BE2C (cell line): ENCODE data around the gene UBAP2.

Source experiments
- DNase-seq: peaks from one replicate; pipeline ENCODE4 v3.0.0-alpha.2; 2020
- H3K27me3 ChIP-seq: fragments of 250-450 bp; sonication (Bioruptor Pico); 2 replicates; pipeline ENCODE4 v1.5.1; 2020; ENCODE audit warnings: mild to moderate bottlenecking
- H3K36me3 ChIP-seq: fragments of 250-450 bp; sonication (Bioruptor Pico); 2 replicates; pipeline ENCODE4 v1.5.1; 2020; ENCODE audit warnings: mild to moderate bottlenecking
- H3K4me1 ChIP-seq: fragments of 250-450 bp; sonication (Bioruptor Pico); 2 replicates; pipeline ENCODE4 v1.5.1; 2020
- H3K4me3 ChIP-seq: 2 replicates; pipeline ENCODE4 v1.5.1; 2011; ENCODE audit warnings: low read depth, low read length
- H3K9me3 ChIP-seq: fragments of 250-450 bp; sonication (Bioruptor Pico); 2 replicates; pipeline ENCODE4 v1.5.1; 2020
- CTCF ChIP-seq: IDR thresholded peaks from 2 replicates; pipeline ENCODE4 v1.5.1; 2012; ENCODE audit warnings: mild to moderate bottlenecking, low read depth, low read length

UBAP2 gene

GRCh38 chr9:33881635-33882034, 167.1 kb downstream of the UBAP2 start:
- Histone ChIP-seq H3K36me3 (no peaks in the 10 kb centered on the region; the same call in 1 of the 2 replicates), H3K9me3 (no peaks in the 10 kb centered on the region), H3K4me3 (no peak overlapping the region), H3K27me3 (no peaks in the 10 kb centered on the region), H3K4me1 (peaks cover 15% of the 10 kb centered on the region)
- TF ChIP-seq CTCF: no peak
- DNase-seq: no peak

GRCh38 chr9:33880211-33881089, 168.2 kb downstream of the UBAP2 start:
- Histone ChIP-seq H3K9me3 (no peaks in the 10 kb centered on the region), H3K4me1 (peaks cover 15% of the 10 kb centered on the region), H3K27me3 (no peaks in the 10 kb centered on the region), H3K4me3 (no peak overlapping the region), H3K36me3 (no peaks in the 10 kb centered on the region; the same call in 1 of the 2 replicates)
- no peak for TF ChIP-seq CTCF
- DNase-seq: no peak

DNA sequence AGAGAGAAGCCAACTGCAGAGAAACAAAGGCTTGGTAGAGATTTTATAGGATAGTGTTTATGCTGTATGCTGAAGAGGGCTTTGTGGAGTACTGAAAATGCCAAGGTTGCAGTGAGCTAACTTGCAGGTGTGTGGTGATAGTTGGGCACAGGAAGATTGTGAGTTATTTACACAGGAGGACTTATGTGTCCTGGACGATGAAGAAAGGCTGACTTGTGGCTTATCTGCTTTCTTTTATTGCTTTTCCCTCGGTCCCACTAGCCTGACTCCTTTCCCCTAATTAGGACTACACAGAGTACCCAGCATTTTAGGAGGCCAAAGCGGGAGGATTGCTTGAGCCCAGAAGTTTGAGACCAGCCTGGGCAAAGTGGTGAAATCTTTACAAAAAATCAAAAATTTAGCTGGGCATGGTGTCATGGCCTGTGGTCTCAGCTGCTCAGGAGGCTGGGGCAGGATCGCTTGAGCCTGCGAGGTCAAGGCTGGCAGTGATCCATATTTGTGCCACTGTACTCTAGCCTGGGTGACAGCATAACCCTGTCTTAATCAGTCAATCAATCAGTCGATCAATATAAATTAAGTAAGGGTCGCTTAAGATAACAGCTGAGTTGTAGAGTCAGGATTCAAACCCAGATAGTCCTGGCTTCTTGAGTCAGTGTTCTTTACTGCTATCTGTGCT, 169.9 kb downstream of the UBAP2 start:
- Histone ChIP-seq H3K4me3 (no peak overlapping the region), H3K27me3 (no peaks in the 10 kb centered on the region), H3K36me3 (no peaks in the 10 kb centered on the region; the same call in 1 of the 2 replicates), H3K4me1 (peaks cover 9% of the 10 kb centered on the region), H3K9me3 (no peaks in the 10 kb centered on the region)
- no peak for DNase-seq
- TF ChIP-seq CTCF: no peak

DNA sequence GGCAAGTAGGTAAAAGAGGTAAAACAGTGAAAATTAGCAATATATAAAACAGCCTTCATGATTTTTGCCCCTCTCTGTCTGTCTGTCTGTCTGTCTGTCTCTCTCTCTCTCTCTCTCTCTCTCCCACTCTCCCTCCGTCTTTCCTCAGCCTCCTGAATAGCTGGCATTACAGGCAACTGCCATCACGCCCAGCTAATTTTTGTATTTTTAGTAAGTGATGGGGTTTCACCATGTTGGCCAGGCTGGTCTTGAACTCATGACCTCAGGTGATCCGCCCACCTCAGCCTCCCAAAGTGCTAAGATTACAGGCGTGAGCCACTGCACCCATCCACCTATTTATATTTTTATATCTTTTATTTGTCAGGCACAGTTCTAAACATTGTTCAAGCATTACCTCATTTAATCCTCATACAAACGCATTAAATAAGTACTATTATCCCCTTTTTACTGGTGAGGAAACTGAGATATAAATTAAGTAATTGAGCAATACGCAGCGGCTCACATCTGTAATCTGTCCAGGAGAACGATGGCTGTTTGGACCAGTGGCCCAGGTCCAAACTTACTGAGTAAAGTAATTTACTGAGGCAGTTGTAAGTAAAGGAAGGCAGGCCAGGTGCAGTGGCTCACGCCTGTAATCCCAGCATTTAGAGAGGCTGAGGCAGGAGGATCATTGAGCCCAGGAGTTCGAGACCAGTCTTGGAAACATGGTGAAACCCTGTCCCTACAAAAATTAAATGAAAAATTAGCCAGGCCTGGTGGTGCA, 170.8 kb downstream of the UBAP2 start:
- Histone ChIP-seq H3K27me3 (no peaks in the 10 kb centered on the region), H3K4me1 (peaks cover 9% of the 10 kb centered on the region), H3K4me3 (no peak overlapping the region), H3K9me3 (no peaks in the 10 kb centered on the region), H3K36me3 (no peaks in the 10 kb centered on the region; the same call in 1 of the 2 replicates)
- no peak for DNase-seq
- TF ChIP-seq CTCF: no peak
